ENCODE data around the gene ADAT1.

Gene ADAT1

GRCh38 chr16:75616521-75617010 lies 6.5 kb downstream of the ADAT1 start:
- H2BK120ac ChIP-seq (ENCODE audit: low read depth, low read length), result no peak overlapping the region
- no peak overlapping the region for H2BK12ac ChIP-seq (ENCODE audit: low read length)
- H3K4me1 ChIP-seq (ENCODE audit: control insufficient read depth in 2 of 2, insufficient read depth in 1 of 2, low read depth in 1 of 2, low read length in 2 of 2), result peaks cover 0 to 2% of the 10 kb centered on the region in 2 donors
- H3K9ac ChIP-seq (ENCODE audit: low read depth, low read length, poor library complexity), result no peak overlapping the region
- no peak overlapping the region for H2BK5ac ChIP-seq (ENCODE audit: low read length)
- DNase-seq (ENCODE audit: low spot score), result no peak
- H2BK15ac ChIP-seq (ENCODE audit: low read length), result no peak overlapping the region
- no peak overlapping the region for H3K4me3 ChIP-seq (ENCODE audit: low read length in 2 of 2)
- H2AK5ac ChIP-seq (ENCODE audit: low read depth, low read length), result no peak overlapping the region
- no peak overlapping the region for H3K27ac ChIP-seq (replicated peaks; ENCODE audit: low read length)
- H3K27me3 ChIP-seq (ENCODE audit: control insufficient read depth in 3 of 3, insufficient read depth in 3 of 3, low read depth in 1 of 3, low read length in 3 of 3), result no peaks in the 10 kb centered on the region
- H2AFZ ChIP-seq (ENCODE audit: low read length), result no peak overlapping the region
- no peak overlapping the region for H3K23ac ChIP-seq (ENCODE audit: low read depth, low read length, poor library complexity)
- no peaks in the 10 kb centered on the region for H3K79me1 ChIP-seq (ENCODE audit: low read depth, low read length)
- H3K36me3 ChIP-seq (replicated peaks in 1 of 2; ENCODE audit: control insufficient read depth in 2 of 2, insufficient read depth in 2 of 2, low read length in 2 of 2), result peaks cover 24 to 92% of the 10 kb centered on the region in 2 donors
- H4K8ac ChIP-seq (ENCODE audit: low read depth, low read length), result no peak overlapping the region
- H3K9me3 ChIP-seq (replicated peaks in 1 of 2; ENCODE audit: control insufficient read depth in 2 of 2, insufficient read depth in 1 of 2, low read depth in 1 of 2, low read length in 2 of 2), result no peaks in the 10 kb centered on the region
- WGBS, 2 donors (ENCODE audit: extremely low coverage in 2 of 2, insufficient read length in 2 of 2, insufficient replicate concordance in 1 of 2), result no CpG with 5 or more reads among the region's 4 CpGs
- H4K91ac ChIP-seq (ENCODE audit: low read depth, low read length, poor library complexity), result no peak overlapping the region
- H3K4me2 ChIP-seq (ENCODE audit: insufficient read depth, low read length, poor library complexity, severe bottlenecking), result no peak overlapping the region
- H3K14ac ChIP-seq (ENCODE audit: low read length), result no peak overlapping the region
- H3K4ac ChIP-seq (ENCODE audit: low read length), result no peak overlapping the region
- H3K18ac ChIP-seq (ENCODE audit: low read length), result no peak overlapping the region

GRCh38 chr16:75615619-75616018 lies 7.5 kb downstream of the ADAT1 start:
- no peak overlapping the region for H2AFZ ChIP-seq (ENCODE audit: low read length)
- no peak for DNase-seq (ENCODE audit: low spot score)
- H2BK12ac ChIP-seq (ENCODE audit: low read length), result no peak overlapping the region
- H3K4me3 ChIP-seq (ENCODE audit: low read length in 2 of 2), result no peak overlapping the region
- H4K8ac ChIP-seq (ENCODE audit: low read depth, low read length), result no peak overlapping the region
- H3K79me1 ChIP-seq (ENCODE audit: low read depth, low read length), result peaks cover 2% of the 10 kb centered on the region
- H4K91ac ChIP-seq (ENCODE audit: low read depth, low read length, poor library complexity), result no peak overlapping the region
- H3K4me1 ChIP-seq (ENCODE audit: control insufficient read depth in 2 of 2, insufficient read depth in 1 of 2, low read depth in 1 of 2, low read length in 2 of 2), result peaks cover 0 to 2% of the 10 kb centered on the region in 2 donors
- no peak overlapping the region for H3K9ac ChIP-seq (ENCODE audit: low read depth, low read length, poor library complexity)
- no CpG with 5 or more reads among the region's 2 CpGs for WGBS, 2 donors (ENCODE audit: extremely low coverage in 2 of 2, insufficient read length in 2 of 2, insufficient replicate concordance in 1 of 2)
- no peak overlapping the region for H3K14ac ChIP-seq (ENCODE audit: low read length)
- H2BK120ac ChIP-seq (ENCODE audit: low read depth, low read length), result no peak overlapping the region
- no peak overlapping the region for H3K27ac ChIP-seq (replicated peaks; ENCODE audit: low read length)
- no peak overlapping the region for H3K18ac ChIP-seq (ENCODE audit: low read length)
- no peak overlapping the region for H3K23ac ChIP-seq (ENCODE audit: low read depth, low read length, poor library complexity)
- H3K27me3 ChIP-seq (ENCODE audit: control insufficient read depth in 3 of 3, insufficient read depth in 3 of 3, low read depth in 1 of 3, low read length in 3 of 3), result no peaks in the 10 kb centered on the region
- no peak overlapping the region for H3K4ac ChIP-seq (ENCODE audit: low read length)
- no peak overlapping the region for H2BK15ac ChIP-seq (ENCODE audit: low read length)
- no peaks in the 10 kb centered on the region for H3K9me3 ChIP-seq (replicated peaks in 1 of 2; ENCODE audit: control insufficient read depth in 2 of 2, insufficient read depth in 1 of 2, low read depth in 1 of 2, low read length in 2 of 2)
- H2BK5ac ChIP-seq (ENCODE audit: low read length), result no peak overlapping the region
- H2AK5ac ChIP-seq (ENCODE audit: low read depth, low read length), result no peak overlapping the region
- peaks cover 26 to 97% of the 10 kb centered on the region in 2 donors for H3K36me3 ChIP-seq (replicated peaks in 1 of 2; ENCODE audit: control insufficient read depth in 2 of 2, insufficient read depth in 2 of 2, low read length in 2 of 2)
- H3K4me2 ChIP-seq (ENCODE audit: insufficient read depth, low read length, poor library complexity, severe bottlenecking), result no peak overlapping the region

- H2BK12ac ChIP-seq (ENCODE audit: low read length), result no peak overlapping the region
- H3K4me3 ChIP-seq (ENCODE audit: low read length in 2 of 2), result no peak overlapping the region
- H4K91ac ChIP-seq (ENCODE audit: low read depth, low read length, poor library complexity), result no peak overlapping the region
- no peaks in the 10 kb centered on the region for H3K9me3 ChIP-seq (replicated peaks in 1 of 2; ENCODE audit: control insufficient read depth in 2 of 2, insufficient read depth in 1 of 2, low read depth in 1 of 2, low read length in 2 of 2)
- no peaks in the 10 kb centered on the region for H3K27me3 ChIP-seq (ENCODE audit: control insufficient read depth in 3 of 3, insufficient read depth in 3 of 3, low read depth in 1 of 3, low read length in 3 of 3)
- no peak overlapping the region for H3K9ac ChIP-seq (ENCODE audit: low read depth, low read length, poor library complexity)
- no peak overlapping the region for H3K27ac ChIP-seq (replicated peaks; ENCODE audit: low read length)
- no peak overlapping the region for H2BK5ac ChIP-seq (ENCODE audit: low read length)
- no peak overlapping the region for H3K4me2 ChIP-seq (ENCODE audit: insufficient read depth, low read length, poor library complexity, severe bottlenecking)
- H2BK120ac ChIP-seq (ENCODE audit: low read depth, low read length), result no peak overlapping the region
- H3K23ac ChIP-seq (ENCODE audit: low read depth, low read length, poor library complexity), result no peak overlapping the region
- no CpG with 5 or more reads among the region's 4 CpGs for WGBS, 2 donors (ENCODE audit: extremely low coverage in 2 of 2, insufficient read length in 2 of 2, insufficient replicate concordance in 1 of 2)
- H2AK5ac ChIP-seq (ENCODE audit: low read depth, low read length), result no peak overlapping the region
- peaks cover 27 to 97% of the 10 kb centered on the region in 2 donors for H3K36me3 ChIP-seq (replicated peaks in 1 of 2; ENCODE audit: control insufficient read depth in 2 of 2, insufficient read depth in 2 of 2, low read length in 2 of 2)
- H2AFZ ChIP-seq (ENCODE audit: low read length), result no peak overlapping the region
- no peak for DNase-seq (ENCODE audit: low spot score)
- no peak overlapping the region for H3K4ac ChIP-seq (ENCODE audit: low read length)
- H3K4me1 ChIP-seq (ENCODE audit: control insufficient read depth in 2 of 2, insufficient read depth in 1 of 2, low read depth in 1 of 2, low read length in 2 of 2), result no peaks in the 10 kb centered on the region
- no peak overlapping the region for H3K18ac ChIP-seq (ENCODE audit: low read length)
- no peak overlapping the region for H4K8ac ChIP-seq (ENCODE audit: low read depth, low read length)
- no peak overlapping the region for H2BK15ac ChIP-seq (ENCODE audit: low read length)
- no peak overlapping the region for H3K14ac ChIP-seq (ENCODE audit: low read length)
- H3K79me1 ChIP-seq (ENCODE audit: low read depth, low read length), result peaks cover 2% of the 10 kb centered on the region
These were observed 8.8 kb downstream of the ADAT1 start for GRCh38 chr16:75614066-75614897.

GRCh38 chr16:75606507-75606906 lies 16.6 kb downstream of the ADAT1 start:
- no peak overlapping the region for H4K91ac ChIP-seq (ENCODE audit: low read depth, low read length, poor library complexity)
- no peak for DNase-seq (ENCODE audit: low spot score)
- no peak overlapping the region for H2AFZ ChIP-seq (ENCODE audit: low read length)
- H3K23ac ChIP-seq (ENCODE audit: low read depth, low read length, poor library complexity), result no peak overlapping the region
- H3K4me3 ChIP-seq (ENCODE audit: low read length in 2 of 2), result no peak overlapping the region
- no peak overlapping the region for H3K14ac ChIP-seq (ENCODE audit: low read length)
- no peak overlapping the region for H3K4me2 ChIP-seq (ENCODE audit: insufficient read depth, low read length, poor library complexity, severe bottlenecking)
- no peak overlapping the region for H2BK12ac ChIP-seq (ENCODE audit: low read length)
- no peaks in the 10 kb centered on the region for H3K4me1 ChIP-seq (ENCODE audit: control insufficient read depth in 2 of 2, insufficient read depth in 1 of 2, low read depth in 1 of 2, low read length in 2 of 2)
- no peak overlapping the region for H3K4ac ChIP-seq (ENCODE audit: low read length)
- H2AK5ac ChIP-seq (ENCODE audit: low read depth, low read length), result no peak overlapping the region
- H3K9me3 ChIP-seq (replicated peaks in 1 of 2; ENCODE audit: control insufficient read depth in 2 of 2, insufficient read depth in 1 of 2, low read depth in 1 of 2, low read length in 2 of 2), result peaks cover 10% of the 10 kb centered on the region in 2 donors
- no peak overlapping the region for H4K8ac ChIP-seq (ENCODE audit: low read depth, low read length)
- H3K27me3 ChIP-seq (ENCODE audit: control insufficient read depth in 3 of 3, insufficient read depth in 3 of 3, low read depth in 1 of 3, low read length in 3 of 3), result no peaks in the 10 kb centered on the region
- H2BK15ac ChIP-seq (ENCODE audit: low read length), result no peak overlapping the region
- peaks cover 42 to 93% of the 10 kb centered on the region in 2 donors for H3K36me3 ChIP-seq (replicated peaks in 1 of 2; ENCODE audit: control insufficient read depth in 2 of 2, insufficient read depth in 2 of 2, low read length in 2 of 2)
- H3K27ac ChIP-seq (replicated peaks; ENCODE audit: low read length), result no peak overlapping the region
- WGBS, 2 donors (ENCODE audit: extremely low coverage in 2 of 2, insufficient read length in 2 of 2, insufficient replicate concordance in 1 of 2), result no CpG with 5 or more reads among the region's 1 CpG
- no peak overlapping the region for H2BK5ac ChIP-seq (ENCODE audit: low read length)
- H3K9ac ChIP-seq (ENCODE audit: low read depth, low read length, poor library complexity), result no peak overlapping the region
- no peak overlapping the region for H3K18ac ChIP-seq (ENCODE audit: low read length)
- H3K79me1 ChIP-seq (ENCODE audit: low read depth, low read length), result peaks cover 2% of the 10 kb centered on the region
- no peak overlapping the region for H2BK120ac ChIP-seq (ENCODE audit: low read depth, low read length)
